Spinal cord (tissue), 10 donors: Measurements from ENCODE around the gene SUCNR1. TPM values are rescaled to one million over a fixed set of nuclear protein-coding genes. Genes with fewer than 3 reads are reported as not detected.
"Not testable (repeated sequence)": the region's sequence is repeated elsewhere in the genome, so short reads cannot be mapped to it uniquely, and the experiment has no call there.

Source experiments
- DNase-seq, 6 donors: peaks; one replicate each; pipeline versions ENCODE4 v3.0.0 to v3.0.0-alpha.2; 2013 to 2015; ENCODE audit warnings: low spot score in 6 of 6, low read depth in 4 of 6
- H3K27ac ChIP-seq: one replicate; pipeline ENCODE4 v1.5.1; 2013; ENCODE audit warnings: low read depth, low read length, control low read depth
- H3K27me3 ChIP-seq: one replicate; pipeline ENCODE4 v1.6.1; 2013; ENCODE audit warnings: low read length; ENCODE audit not compliant: control insufficient read depth, insufficient read depth
- H3K36me3 ChIP-seq: one replicate; pipeline ENCODE4 v1.6.1; 2013; ENCODE audit warnings: low read length; ENCODE audit not compliant: control insufficient read depth, insufficient read depth
- H3K4me1 ChIP-seq: one replicate; pipeline ENCODE4 v1.6.1; 2013; ENCODE audit warnings: low read length; ENCODE audit not compliant: control insufficient read depth, insufficient read depth
- H3K4me3 ChIP-seq: one replicate; pipeline ENCODE4 v1.5.1; 2013; ENCODE audit warnings: low read depth, low read length, control low read depth
- H3K9me3 ChIP-seq: one replicate; pipeline ENCODE4 v1.6.1; 2013; ENCODE audit warnings: low read length; ENCODE audit not compliant: control insufficient read depth, insufficient read depth
- WGBS: methylation state at CpG from one replicate; pipeline ENCODE4 v1.1.5; 2013; ENCODE audit warnings: missing lambda C conversion rate; ENCODE audit not compliant: insufficient coverage; 5-methylcytosine and 5-hydroxymethylcytosine counted together
- polyA plus RNA-seq, 2 donors: library from polyadenylated mRNA; unstranded; fragments of 120-200 nt; gene quantifications; one replicate each; pipeline ENCODE4 v1.2.1, GENCODE V29; 2013; ENCODE audit not compliant: insufficient read length in 2 of 2
- total RNA-seq, 2 donors: library from RNA; depleted of rRNA in 1 of 2; stranded (reverse); fragments of 120-200 nt in 1 of 2; fragments of >200 nt in 1 of 2; gene quantifications; one replicate each; pipeline versions ENCODE4 v1.2.3 to v1.2.4, GENCODE V29; 2013 to 2014
- donor health status: healthy.

SUCNR1 gene
- total and polyA plus RNA-seq, 4 donors, result 0.44 to 2.6 (median 0.87) TPM

- DNase-seq, result peak in 1 of 6 donors; percentile 78
- no CpG with 5 or more reads among the region's 1 CpG for WGBS
- no peak overlapping the region for H3K4me3 ChIP-seq
- no peaks in the 10 kb centered on the region for H3K27me3 ChIP-seq
- H3K4me1 ChIP-seq, result no peaks in the 10 kb centered on the region
- no peak overlapping the region for H3K27ac ChIP-seq
- no peaks in the 10 kb centered on the region for H3K36me3 ChIP-seq
- no peaks in the 10 kb centered on the region for H3K9me3 ChIP-seq
Measured at GRCh38 chr3:151867666-151868065, 5.8 kb upstream of the SUCNR1 start.

DNA sequence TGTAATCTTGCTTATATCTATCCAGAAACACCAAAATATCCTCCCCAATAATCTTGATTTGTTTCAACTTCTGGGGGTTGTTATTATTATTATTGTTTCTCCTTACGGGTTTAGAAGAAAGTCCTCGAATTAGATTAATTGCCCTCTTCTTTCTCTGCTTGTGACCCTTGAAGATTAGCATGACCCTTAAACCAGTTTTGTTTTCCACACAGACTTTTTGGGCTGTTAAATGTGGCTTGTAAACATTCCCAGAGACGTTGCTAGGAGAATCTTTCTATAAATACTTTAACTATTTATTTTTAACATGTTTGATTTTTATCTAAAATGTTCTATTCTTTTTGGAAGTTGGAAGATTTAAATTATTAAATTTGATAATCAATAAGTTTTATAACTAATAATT, 4.3 kb upstream of the SUCNR1 start:
- Histone ChIP-seq H3K27me3 (no peaks in the 10 kb centered on the region), H3K4me3 (no peak overlapping the region), H3K27ac (no peak overlapping the region), H3K36me3 (no peaks in the 10 kb centered on the region), H3K4me1 (no peaks in the 10 kb centered on the region), H3K9me3 (no peaks in the 10 kb centered on the region)
- DNase-seq, result no peak
- no CpG with 5 or more reads among the region's 3 CpGs for WGBS

- DNase-seq, result peak in 1 of 6 donors; percentile 18
- no peaks in the 10 kb centered on the region for H3K9me3 ChIP-seq
- 63% methylated on average over 3 of the region's 8 CpGs for WGBS
Measured at GRCh38 chr3:151871639-151872468, 1.6 kb upstream of the SUCNR1 start.

DNA sequence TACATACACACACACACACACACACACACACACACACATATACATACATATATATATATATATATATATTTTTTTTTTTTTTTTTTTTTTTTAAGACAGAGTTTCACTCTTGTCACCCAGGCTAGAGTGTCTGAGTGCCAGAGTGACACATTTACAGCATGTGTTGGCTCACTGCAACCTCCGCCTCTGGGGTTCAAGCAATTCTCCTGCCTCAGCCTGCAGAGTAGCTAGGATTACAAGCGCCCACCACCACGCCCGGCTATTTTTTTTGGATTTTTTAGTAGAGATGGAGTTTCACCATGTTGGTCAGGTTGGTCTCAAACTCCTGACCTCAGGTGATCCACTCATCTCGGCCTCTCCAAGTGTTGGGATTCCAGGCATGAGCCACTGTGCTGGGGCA, 636 bp downstream of the SUCNR1 start:
- not testable (repeated sequence) for H3K9me3 ChIP-seq

More at GRCh38 chr3:151871639-151872468, 1.6 kb upstream of the SUCNR1 start:
- Histone ChIP-seq H3K36me3 (no peaks in the 10 kb centered on the region), H3K27me3 (no peaks in the 10 kb centered on the region), H3K4me3 (no peak overlapping the region), H3K4me1 (no peaks in the 10 kb centered on the region), H3K27ac (no peak overlapping the region)

DNA sequence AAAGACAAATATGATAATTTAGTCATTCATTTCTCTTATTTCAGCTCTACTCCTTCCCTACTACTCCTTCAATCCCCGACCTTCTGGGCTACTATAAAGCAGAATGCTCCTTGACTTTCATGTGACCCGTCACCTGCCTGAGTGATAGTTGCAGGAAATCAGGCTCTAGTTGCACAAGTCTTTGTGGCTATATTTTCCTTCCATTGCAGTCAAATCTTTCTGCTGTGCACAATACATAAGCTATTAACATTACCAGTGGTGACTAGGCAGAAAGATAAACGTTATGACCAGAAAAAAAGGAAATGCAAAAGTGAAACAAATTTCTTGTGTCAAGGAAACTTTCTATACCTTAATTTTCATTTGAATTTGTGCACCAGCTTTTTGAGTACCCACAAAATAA, 2.3 kb downstream of the SUCNR1 start:
- no peaks in the 10 kb centered on the region for H3K9me3 ChIP-seq
- H3K4me1 ChIP-seq, result no peaks in the 10 kb centered on the region
- H3K36me3 ChIP-seq, result no peaks in the 10 kb centered on the region
- H3K27ac ChIP-seq, result no peak overlapping the region
- H3K27me3 ChIP-seq, result no peaks in the 10 kb centered on the region
- 92% methylated on average over 2 of the region's 3 CpGs for WGBS
- H3K4me3 ChIP-seq, result no peak overlapping the region
- no peak for DNase-seq

More for the DNA sequence above, 636 bp downstream of the SUCNR1 start:
- H3K27ac ChIP-seq, H3K4me3 ChIP-seq, H3K36me3 ChIP-seq, H3K4me1 ChIP-seq, H3K27me3 ChIP-seq, DNase-seq: not testable (repeated sequence)
- WGBS, result 100% methylated on average over 2 of the region's 5 CpGs

GRCh38 chr3:151877269-151877668, 3.8 kb downstream of the SUCNR1 start:
- DNase-seq, result no peak
- no peak overlapping the region for H3K27ac ChIP-seq
- H3K27me3 ChIP-seq, result no peaks in the 10 kb centered on the region
- H3K9me3 ChIP-seq, result no peaks in the 10 kb centered on the region
- H3K36me3 ChIP-seq, result no peaks in the 10 kb centered on the region
- H3K4me3 ChIP-seq, result no peak overlapping the region
- WGBS, result 100% methylated on average over 1 of the region's 2 CpGs
- no peaks in the 10 kb centered on the region for H3K4me1 ChIP-seq

GRCh38 chr3:151878465-151878864, 5.0 kb downstream of the SUCNR1 start:
- Histone ChIP-seq H3K27me3 (no peaks in the 10 kb centered on the region), H3K9me3 (no peaks in the 10 kb centered on the region), H3K27ac (no peak overlapping the region), H3K36me3 (no peaks in the 10 kb centered on the region), H3K4me3 (no peak overlapping the region), H3K4me1 (no peaks in the 10 kb centered on the region)
- no peak for DNase-seq
- WGBS, result 100% methylated on average over 1 of the region's 3 CpGs

GRCh38 chr3:151879037-151879436, 5.6 kb downstream of the SUCNR1 start:
- no peak for DNase-seq
- Histone ChIP-seq H3K27ac (no peak overlapping the region), H3K4me1 (no peaks in the 10 kb centered on the region), H3K27me3 (no peaks in the 10 kb centered on the region), H3K4me3 (no peak overlapping the region), H3K9me3 (no peaks in the 10 kb centered on the region), H3K36me3 (no peaks in the 10 kb centered on the region)
- WGBS, result 100% methylated on average over 1 of the region's 1 CpG

DNA sequence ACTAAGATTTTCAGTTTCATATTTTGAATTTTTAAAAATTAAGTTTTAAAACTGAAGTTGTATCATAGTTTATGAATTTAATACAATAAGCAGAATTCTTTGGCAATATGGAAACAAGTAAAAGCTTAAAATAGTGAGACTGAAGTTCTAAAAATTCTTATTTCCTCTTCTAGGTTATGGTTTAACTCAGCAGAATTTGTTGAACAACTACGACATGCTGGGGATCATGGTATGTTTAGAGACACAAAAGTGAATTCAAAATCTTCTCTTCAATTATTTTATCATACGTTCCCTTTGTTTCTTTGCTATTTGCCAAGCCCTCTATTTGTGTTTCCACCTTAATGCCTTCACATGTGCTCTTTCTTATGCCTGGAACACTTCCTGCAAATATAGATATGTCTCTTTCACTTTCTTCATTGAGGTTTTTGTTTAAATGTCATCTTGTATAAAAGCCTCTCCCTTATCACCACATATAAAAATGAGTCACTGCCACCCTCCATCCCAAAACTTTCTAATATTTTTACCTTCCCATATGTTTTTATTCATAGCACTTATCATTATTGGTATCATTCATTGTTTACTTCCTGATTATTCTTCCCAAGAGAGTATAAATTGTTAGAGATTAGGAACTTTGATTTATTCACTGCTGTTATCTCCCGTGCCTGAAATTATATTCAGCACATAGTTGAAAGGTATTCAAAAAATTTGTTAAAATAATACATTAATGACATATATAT, 6.4 kb downstream of the SUCNR1 start:
- Histone ChIP-seq H3K27ac (no peak overlapping the region), H3K36me3 (no peaks in the 10 kb centered on the region)

DNA sequence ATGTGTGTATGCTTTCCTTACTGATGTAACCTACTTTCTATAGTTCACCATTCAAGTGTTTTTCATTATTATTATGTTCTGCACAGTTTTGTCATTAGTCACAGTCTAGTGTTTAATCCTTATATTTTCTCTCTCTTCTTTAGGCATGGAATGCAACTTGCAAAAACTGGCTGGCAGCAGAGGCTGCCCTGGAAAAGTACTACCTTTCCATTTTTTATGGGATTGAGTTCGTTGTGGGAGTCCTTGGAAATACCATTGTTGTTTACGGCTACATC, 6.9 kb downstream of the SUCNR1 start:
- WGBS, result no CpG with 5 or more reads among the region's 2 CpGs
- DNase-seq, result no peak
- Histone ChIP-seq H3K9me3 (no peaks in the 10 kb centered on the region), H3K4me3 (no peak overlapping the region), H3K27ac (no peak overlapping the region), H3K36me3 (no peaks in the 10 kb centered on the region), H3K4me1 (no peaks in the 10 kb centered on the region), H3K27me3 (no peaks in the 10 kb centered on the region)

More for the DNA sequence above, 6.4 kb downstream of the SUCNR1 start:
- no peak for DNase-seq
- H3K4me1 ChIP-seq, result no peaks in the 10 kb centered on the region
- H3K9me3 ChIP-seq, result no peaks in the 10 kb centered on the region
- WGBS, result no CpG with 5 or more reads among the region's 3 CpGs
- H3K27me3 ChIP-seq, result no peaks in the 10 kb centered on the region
- no peak overlapping the region for H3K4me3 ChIP-seq
